GM21360 (cell line): ENCODE data around the gene THSD7A.

ENCODE experiments used
- ATAC-seq: cut with Tn5 transposase; IDR thresholded peaks from one replicate; pipeline ENCODE4 v1.9.1; 2021; ENCODE audit warnings: mild to moderate bottlenecking, moderate library complexity; ENCODE audit not compliant: unreplicated experiment

THSD7A gene

GRCh38 chr7:11592699-11593098 is 239.3 kb downstream of the THSD7A start:
- ATAC-seq: no peak

- no peak for ATAC-seq
These were observed 240.1 kb downstream of the THSD7A start for GRCh38 chr7:11591943-11592342.

- no peak for ATAC-seq
These were observed 240.9 kb downstream of the THSD7A start for GRCh38 chr7:11591055-11591633.

GRCh38 chr7:11589251-11589650 is 242.7 kb downstream of the THSD7A start:
- no peak for ATAC-seq

GRCh38 chr7:11587814-11588213 is 244.2 kb downstream of the THSD7A start:
- no peak for ATAC-seq

GRCh38 chr7:11587048-11587447 is 244.9 kb downstream of the THSD7A start:
- ATAC-seq: no peak

- peak; percentile 45 for ATAC-seq
These were observed 247.5 kb downstream of the THSD7A start for GRCh38 chr7:11584406-11585031.

GRCh38 chr7:11579141-11579540 is 252.9 kb downstream of the THSD7A start:
- ATAC-seq: no peak

GRCh38 chr7:11576310-11576709 is 255.7 kb downstream of the THSD7A start:
- ATAC-seq: no peak

- ATAC-seq: no peak
These were observed 258.8 kb downstream of the THSD7A start for GRCh38 chr7:11573128-11573750.

GRCh38 chr7:11570922-11571550 is 261.0 kb downstream of the THSD7A start:
- ATAC-seq: no peak

GRCh38 chr7:11570205-11570604 is 261.8 kb downstream of the THSD7A start:
- no peak for ATAC-seq

- ATAC-seq: no peak
These were observed 264.4 kb downstream of the THSD7A start for GRCh38 chr7:11567571-11567970.

- ATAC-seq: peak; percentile 99
These were observed 274.4 kb downstream of the THSD7A start for GRCh38 chr7:11557627-11558026.

GRCh38 chr7:11552676-11553296 is 279.2 kb downstream of the THSD7A start:
- no peak for ATAC-seq

- ATAC-seq: no peak
These were observed 280.5 kb downstream of the THSD7A start for GRCh38 chr7:11551470-11551869.

GRCh38 chr7:11548532-11548931 is 283.5 kb downstream of the THSD7A start:
- no peak for ATAC-seq

- ATAC-seq: no peak
These were observed 290.7 kb downstream of the THSD7A start for GRCh38 chr7:11541330-11541729.

GRCh38 chr7:11540271-11540761 is 291.7 kb downstream of the THSD7A start:
- ATAC-seq: no peak

GRCh38 chr7:11539853-11540252 is 292.1 kb downstream of the THSD7A start:
- no peak for ATAC-seq

- ATAC-seq: no peak
These were observed 293.2 kb downstream of the THSD7A start for GRCh38 chr7:11538751-11539299.
